Measurements from ENCODE around the gene CFAP210.
A peak's percentile ranks its signal among the peaks of the same experiment; 100 is the strongest.

CFAP210 gene, protein sequence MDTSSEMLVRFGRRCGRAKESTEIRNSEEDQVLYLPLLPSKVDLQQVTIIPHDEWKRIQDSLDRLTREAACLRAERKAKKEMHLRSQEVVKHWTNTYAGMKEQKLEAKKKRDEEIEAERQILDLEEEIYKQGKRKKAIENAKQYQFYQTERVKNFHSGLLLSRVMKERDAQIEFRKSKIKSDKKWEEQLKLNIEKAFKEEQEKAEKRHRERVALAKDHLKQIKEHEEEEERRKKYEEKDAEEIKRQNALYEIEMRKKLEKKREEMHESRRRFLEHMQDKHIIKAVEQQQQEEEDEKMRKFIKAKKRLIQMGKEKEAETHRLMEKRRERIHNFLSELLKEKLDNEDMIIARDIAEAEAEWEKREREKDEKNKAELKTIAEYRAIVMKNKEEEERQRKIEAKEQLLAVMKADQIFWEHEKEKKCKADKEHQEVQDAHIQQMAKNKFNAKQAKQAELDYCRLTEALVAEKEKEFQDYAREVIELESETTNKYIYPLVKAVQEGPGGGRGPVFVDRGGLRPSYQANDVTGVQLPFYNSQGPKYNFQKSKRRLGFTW

DNA sequence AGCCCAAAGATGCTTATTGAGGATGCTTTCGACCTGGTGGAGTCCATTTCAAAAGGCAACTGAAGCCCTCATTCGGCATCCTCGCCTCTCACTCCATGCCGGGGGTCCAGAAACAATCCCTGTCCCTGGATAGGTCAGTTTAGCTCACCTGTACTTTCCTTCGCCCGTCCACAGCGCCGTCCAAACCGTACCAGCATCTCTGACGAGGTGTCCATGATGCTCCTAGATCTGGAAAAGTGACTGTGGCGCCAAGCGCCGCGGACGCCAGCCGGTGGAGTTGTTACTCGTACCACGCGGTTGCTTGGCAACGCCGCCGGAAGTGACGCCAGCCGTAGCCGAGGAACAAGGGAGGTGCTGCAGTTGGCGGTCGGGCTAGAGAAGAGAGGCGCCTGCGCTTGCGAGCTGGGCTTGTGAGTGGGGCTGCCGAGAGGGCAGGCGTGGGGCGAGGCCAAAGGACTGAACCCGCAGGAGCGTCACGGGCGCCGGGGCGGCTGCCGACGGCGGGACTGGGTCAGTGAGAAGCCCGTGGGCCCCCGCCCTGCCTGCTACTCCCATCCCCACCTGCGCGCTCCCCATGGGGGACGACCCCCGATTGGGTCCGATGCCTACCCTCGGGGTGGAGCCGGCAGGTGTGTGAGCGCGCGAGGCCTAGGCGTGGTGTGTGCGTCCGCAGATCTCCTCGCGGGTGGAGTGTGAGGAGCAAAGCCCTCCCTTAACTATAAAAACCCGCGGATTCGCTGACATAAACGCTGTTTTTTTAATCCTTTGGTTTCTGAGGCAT lies at the start of gene CFAP210, which contains the start of gene PHOSPHO2:
Gene CFAP210, minus strand, starts transcription at position 293 of the 781 bp plus-strand sequence. Its CDS starts 78 bp downstream, at position 215.
Gene PHOSPHO2, plus strand, starts transcription at position 357 of the 781 bp plus-strand sequence. CDS start 6,503 bp downstream, outside the sequence.
- peak; percentile 99 for DNase-seq (ENCODE audit: low spot score)

DNA sequence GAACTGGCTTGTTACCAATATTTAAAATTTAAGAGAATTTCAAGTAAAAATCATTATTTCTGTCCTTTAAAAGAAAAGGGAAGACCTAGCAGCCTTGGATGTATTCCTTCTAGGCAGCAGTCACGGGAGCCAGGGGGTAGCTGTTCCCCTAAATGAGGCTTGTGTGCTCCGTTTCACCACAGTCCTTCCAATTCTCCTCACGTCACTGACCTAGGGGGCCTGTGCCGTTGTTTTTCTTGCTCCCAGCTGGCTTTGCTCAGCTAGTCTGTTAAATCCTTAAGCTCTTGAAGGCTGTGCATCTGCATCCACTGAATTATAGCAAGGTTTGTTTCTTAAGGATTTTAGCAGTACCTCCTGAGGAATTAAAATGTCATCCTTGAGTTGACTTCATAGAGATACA lies 49.3 kb upstream of the CFAP210 start:
- DNase-seq (ENCODE audit: low spot score), result no peak

DNA sequence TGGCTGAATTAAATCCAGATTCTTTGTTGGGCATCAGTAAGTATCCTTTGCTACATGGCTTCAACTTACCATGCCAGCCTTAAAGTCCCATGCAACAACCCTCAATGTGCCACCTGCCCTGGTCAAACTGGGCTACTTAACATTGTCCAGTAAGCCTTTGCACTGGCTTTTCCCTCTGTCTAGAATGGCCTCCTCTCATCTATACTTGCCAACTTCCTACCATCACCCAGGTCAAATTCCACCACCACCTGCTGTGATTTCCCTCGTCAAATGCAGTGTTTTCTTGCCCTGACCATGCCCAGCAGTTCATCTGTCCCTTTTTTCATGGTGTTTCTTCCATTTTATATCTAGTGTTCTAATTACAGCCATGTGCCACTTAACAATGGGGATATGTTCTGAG lies 45.1 kb upstream of the CFAP210 start:
- DNase-seq (ENCODE audit: low spot score), result no peak

DNA sequence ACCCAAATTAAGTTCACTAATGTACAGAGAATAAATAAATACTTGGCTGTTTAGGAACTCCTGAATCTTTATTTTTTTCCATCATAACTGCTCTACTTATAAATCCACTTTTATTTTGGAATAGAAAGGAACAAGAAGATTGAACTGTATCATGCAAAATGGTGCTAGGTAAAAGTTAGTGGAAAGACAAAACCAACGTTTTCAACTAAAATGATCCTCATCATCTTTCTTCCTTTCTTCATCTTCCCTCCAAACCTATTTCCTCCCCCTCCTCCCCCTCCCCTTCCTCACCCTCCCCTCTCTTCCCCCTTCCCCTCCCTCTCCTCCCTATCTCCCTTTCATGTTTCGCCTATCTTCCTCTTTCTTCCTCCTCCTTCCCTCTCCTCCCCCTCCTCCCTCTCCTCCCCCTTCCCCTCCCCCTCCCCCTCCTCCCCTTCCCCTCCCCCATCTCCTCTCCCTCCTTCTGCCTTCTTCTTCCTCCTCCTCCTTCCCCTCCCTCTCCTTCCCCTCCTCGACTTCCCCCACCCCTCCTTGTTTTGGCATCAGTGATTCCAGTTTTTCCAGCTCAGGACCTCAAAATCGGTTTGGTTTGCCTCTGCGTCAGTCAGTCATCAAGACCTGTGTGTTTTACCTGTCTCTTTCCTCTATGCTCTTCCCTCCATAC lies 44.5 kb upstream of the CFAP210 start:
- DNase-seq (ENCODE audit: low spot score), result no peak

DNA sequence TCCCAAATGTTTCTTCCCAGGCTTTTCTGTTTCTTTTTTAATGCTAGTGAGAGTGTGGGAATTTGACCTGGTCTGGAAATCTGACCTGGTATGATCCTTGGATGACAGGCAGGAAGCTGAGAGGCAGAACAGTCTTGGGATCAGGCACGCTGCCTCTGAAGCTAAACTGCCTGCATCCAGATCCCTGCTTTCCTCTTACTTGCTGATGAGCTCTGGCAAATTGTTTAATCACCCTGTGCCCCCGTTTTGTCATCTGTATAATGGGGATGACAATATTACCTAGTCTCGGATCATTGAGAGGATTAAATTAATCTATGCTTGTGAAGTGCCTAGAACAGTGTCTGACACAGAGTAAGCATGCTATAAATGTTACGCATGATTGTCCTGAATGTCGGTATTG lies 42.7 kb upstream of the CFAP210 start:
- DNase-seq (ENCODE audit: low spot score), result no peak

DNA sequence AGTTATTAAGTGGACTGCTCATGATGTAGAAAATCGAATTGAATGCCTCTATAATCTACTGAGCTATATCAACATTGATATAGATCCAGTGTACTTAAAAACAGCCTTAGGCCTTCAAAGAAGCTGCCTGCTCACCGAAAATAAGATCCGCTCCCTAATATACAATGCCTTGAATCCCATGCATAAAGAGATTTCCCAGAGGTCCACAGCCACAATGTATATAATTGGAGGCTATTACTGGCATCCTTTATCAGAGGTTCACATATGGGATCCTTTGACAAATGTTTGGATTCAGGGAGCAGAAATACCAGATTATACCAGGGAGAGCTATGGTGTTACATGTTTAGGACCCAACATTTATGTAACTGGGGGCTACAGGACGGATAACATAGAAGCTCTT lies 41.4 kb upstream of the CFAP210 start:
- DNase-seq (ENCODE audit: low spot score), result no peak

DNA sequence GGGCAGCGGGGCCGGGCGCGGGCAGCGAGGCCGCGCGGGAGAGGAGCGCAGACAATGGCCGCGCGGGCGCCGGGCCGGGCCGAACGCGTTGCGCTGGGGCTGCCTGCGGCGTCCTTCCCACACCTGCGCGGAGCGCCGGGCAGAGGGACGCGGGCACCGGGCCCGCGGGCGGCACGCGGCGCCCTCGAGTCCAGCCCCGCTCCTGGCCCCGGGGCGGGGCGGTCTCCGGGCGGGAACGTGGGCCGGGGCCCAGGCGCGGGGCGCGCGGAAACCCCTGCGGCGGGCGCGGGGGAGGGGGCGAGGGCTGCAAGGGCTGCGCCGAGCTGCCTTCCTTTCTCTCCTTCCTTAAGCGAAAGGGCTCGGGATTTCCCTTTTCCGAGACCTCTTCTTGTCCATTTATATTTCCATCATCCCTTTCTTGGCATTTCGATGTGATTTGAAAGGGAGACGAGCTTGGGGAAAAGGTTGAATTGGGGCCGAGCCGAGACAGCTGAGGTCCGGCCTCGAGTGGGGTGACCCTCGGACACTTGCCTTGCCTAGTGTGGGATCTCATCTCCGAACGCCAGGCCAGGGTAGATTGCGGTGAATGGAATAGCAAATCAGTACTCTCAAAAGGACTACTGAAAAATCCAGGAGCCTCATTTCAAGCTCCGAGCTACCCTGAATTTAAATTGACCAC lies 40.1 kb upstream of the CFAP210 start:
- no peak for DNase-seq (ENCODE audit: low spot score)

DNA sequence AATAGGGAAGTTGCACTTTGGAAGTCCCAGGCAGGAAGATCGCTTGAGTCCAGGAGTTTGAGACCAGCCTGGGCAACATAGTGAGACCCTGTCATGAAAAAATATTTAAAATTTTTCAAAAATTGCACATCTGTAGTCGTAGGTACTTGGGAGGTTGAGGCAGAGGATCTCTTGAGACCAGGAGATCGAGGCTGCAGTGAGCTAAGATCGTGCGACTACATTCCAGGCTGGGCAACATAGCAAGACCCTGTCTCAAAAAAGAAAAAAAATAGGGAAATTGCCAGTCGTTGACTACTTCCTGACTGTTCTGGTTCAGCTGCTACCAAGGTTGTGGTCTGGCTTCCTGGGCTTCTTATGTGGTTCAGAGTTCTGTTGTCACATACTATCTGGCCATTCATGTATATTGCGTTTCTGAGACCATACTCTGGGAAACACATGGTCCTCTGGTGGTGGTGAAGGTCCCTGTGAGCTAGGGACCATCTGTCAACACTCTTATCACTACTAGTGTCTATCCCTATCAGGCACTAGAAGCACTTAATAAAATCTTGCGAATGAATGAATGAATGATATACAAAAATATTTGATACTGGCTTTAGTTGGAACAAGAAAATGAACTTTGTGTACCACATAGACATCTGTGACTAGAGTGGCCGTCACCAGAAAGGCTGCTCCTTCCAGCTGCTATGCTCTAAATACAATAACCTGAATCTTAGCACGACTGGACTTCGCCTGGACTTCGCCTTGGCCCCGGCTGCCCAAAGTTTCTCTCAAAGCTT lies 38.6 kb upstream of the CFAP210 start:
- peak; percentile 5 for DNase-seq (ENCODE audit: low spot score)

DNA sequence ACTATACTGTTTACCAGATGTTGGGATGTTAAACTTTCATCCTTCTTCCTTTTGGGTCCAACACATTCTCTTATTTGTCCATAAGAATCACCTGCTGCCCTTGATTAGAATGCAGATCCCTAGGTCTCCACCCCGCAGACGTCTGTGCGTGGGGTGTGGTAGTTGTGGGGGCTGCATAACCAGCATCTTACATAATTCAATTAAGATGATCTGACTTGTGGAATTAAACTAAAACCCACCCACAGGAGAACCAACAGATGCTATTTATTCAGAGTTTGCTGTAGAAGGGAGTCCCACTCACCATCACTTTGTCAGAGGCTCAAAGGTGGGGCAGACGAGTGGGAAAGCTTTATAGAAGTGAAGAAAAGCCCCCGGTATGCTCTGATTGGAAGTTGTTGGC lies 37.9 kb upstream of the CFAP210 start:
- no peak for DNase-seq (ENCODE audit: low spot score)

DNA sequence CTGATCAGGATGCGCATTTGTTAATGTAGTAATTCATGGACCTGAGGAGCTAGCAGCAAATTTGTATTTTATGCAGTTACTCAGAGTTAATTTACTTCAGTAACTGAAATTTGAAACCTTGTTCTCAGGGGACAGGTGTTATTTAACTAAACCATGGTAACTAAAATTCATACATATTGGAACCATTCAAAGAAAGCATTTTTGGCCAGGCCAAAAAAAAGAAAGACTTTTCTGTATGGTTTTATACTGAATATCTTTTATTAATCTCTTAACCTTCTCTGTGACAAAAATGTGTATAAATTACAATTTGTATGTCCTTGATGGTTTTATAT lies 35.0 kb upstream of the CFAP210 start:
- no peak for DNase-seq (ENCODE audit: low spot score)

DNA sequence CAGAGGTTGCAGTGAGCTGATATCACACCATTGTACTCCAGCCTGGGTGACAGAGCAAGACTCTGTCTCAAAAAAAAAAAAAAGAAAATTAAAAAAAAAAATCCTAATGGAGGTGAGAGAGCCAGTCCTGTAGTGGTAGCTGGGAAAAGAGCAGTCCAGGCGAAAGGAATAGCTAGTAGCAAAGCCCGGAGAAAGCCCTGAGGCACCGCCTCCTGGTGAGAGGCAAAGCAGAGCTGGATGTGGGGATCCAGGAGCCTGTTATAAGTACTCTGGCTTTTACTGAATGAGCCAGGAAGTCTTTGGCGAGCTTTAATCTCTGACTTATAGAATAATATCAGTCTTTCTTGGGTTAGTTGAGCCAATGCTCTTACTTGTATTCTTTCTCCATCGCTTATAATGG lies 32.9 kb upstream of the CFAP210 start:
- no peak for DNase-seq (ENCODE audit: low spot score)

DNA sequence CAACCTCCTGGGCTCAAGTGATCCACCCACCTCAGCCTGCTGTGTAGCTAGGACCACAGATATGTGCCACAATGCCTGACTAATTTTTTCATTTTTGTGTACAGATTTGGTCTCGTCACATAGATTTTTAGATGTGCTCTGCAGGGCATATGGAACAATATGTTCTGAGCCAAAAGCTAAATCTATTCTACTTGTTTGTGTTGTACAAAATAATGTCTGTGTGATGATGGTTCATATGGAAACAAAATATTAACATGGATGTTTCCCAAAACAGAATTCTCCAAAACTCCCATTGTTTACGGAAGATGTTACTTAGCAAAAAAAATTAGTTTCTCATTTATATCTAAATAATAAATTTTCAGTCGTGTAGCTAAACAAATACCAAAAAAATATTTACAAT lies 26.8 kb upstream of the CFAP210 start:
- no peak for DNase-seq (ENCODE audit: low spot score)

DNA sequence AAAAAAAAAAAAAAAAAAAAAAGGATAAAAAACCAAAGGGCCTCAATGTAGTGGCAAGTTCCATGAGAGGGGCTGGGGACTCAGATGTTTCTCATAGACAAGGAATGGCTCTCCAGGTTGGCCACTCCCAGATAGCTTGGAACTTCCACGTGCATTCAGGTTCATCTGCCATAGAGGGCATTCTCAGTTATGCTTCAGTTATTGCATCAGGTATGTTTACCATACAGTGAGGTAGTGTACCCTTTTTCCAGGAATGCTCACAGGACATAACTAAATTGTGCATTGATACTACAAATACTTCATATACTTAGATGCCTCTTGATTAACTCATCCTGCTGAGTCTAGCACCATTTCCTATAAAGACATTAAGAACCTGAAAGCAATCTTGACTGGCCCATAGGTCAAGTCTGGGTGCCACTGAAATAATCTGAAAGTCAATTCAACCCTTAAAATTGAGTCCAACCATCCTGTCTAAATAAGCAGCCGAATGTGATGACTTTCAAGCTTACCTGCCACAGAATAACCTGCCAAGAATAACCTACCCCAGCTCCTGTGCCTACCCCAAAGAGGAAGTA lies 24.8 kb upstream of the CFAP210 start:
- DNase-seq (ENCODE audit: low spot score), result no peak

DNA sequence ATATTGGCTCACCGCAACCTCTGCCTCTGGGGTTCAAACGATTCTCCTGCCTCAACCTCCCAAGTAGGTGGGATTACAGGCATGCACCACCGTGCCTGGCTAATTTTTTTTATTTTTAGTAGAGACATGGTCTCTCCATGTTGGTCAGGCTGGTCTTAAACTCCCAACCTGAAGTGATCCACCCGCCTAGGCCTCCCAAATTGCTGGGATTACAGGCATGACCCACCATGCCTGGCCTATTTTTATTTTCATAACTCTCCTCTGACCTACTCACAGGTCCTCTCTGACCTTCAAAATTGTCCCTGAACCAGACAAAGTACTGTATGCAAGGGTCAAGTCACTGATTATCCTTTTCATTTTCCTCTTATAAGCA lies 23.5 kb upstream of the CFAP210 start:
- no peak for DNase-seq (ENCODE audit: low spot score)

DNA sequence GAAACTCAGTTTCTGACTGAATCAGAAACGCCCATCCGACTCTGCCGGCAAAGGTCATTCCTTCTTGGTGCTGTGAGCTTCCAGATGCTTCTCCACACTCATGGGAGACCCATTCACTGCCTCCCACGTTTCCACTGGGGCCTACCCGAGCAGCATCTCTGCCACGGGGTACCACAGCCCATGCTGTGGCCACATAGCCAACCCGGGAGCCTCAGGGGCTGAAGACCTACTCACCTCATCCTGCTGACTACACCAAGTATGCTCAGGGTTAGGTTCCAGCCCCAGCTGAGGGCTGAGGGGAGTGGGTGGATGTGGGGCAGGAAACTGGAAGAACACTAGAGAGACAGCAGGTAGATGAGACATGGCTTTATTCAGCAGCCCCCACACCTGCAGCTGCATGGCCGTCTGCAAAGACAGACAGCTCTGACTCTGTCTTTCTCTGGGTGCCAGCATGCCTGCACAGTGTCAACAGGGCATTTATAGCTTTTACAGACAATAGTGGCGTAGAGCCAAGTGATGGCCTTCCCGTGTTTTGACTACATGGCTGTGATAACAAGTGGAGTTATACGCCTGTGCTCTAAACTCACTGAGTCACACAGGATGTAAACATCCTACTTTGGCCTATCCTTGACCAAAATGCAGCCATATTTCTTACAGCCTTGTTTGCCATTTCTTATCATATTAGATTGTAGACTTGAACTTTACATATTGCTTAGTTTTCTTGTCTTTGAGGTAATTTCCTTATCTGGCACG lies 22.9 kb upstream of the CFAP210 start:
- DNase-seq (ENCODE audit: low spot score), result no peak

DNA sequence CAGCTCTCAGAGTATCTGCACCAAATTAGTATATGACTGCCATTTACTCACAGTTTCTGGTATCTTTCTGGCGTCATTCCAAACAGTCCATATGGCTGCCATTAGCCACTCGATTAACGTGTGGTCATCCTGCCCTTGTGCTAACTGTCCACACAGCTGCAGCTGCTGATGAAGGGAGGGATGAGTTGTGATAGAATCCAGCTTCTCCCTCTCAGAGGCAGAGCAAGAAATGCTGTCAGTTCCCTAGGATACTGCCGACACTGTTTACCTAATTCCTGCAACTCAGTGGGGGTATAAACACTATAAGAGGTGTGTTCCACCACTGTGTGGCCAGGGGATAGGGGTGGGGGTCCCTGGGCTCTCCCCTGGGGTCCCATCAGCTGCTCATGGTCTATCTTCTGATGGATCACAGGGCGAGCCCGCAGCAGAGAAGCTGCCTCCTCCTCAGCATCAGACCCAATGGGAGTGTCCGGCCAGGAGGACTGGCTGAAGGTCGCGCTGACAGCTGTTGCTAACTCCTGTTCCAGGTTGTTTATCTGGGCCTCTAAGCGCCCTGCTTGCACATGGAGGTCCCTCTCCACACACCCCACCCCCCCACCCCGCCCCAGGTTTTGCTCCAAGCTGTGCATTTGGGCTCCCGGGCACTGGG lies 22.2 kb upstream of the CFAP210 start:
- DNase-seq (ENCODE audit: low spot score), result no peak

DNA sequence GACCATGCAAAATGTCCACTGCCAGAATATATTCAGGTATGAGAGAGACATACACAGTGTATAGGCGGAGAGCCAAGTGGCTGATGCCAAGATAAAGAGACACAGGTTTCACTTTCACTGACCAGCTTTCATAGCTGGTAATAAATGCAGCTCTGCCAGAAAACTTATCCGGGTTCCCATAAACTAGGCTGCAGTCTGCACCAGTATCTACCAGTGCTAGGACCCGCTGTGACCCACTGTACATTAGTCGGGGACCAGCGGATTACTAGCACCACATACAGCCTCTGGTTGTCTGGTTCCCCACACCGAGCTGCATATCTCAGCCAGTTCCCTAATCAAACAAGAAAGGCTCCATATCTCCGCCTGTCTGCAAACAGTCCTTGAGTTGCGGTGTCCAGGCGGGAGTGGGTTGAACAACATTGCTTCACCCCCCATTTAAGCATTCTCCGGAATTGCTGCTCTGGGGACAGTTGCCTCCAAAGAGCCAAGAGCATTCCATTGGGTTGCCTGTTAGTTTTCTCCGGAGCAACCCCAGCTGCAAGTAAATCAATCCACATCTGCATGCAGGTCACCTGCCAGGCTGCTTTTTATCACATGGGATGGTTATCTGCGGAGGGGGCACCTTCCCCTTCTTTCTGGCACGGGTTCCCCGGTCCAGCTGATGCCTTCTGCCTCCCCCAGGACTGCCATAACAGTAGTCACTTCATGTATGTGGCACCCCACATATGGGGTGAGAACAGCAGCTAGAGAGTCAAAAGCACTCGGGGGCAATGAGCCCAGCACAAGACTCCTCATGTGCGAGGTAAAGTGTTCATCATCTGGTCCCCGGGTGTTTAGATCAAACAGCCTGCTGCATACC lies 21.4 kb upstream of the CFAP210 start:
- no peak for DNase-seq (ENCODE audit: low spot score)

DNA sequence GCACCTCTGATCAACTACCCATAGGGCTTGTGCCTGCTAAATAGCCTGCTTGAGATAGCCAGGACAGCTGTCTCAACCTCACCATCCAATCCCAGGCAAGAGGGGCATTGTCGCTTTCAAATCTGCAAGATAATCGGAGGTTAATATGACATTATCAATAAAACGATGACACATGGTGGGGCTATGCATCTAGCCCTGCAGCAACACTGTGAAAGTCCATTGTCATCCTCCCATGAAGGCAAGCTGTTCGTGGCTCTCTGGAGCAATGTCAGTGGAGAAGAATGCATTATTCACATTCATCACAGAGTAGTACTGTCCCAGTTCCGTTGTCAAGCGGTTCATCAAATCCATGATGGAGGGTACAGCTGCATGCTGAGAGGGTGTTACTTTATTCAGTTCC lies 20.5 kb upstream of the CFAP210 start:
- no peak for DNase-seq (ENCODE audit: low spot score)

DNA sequence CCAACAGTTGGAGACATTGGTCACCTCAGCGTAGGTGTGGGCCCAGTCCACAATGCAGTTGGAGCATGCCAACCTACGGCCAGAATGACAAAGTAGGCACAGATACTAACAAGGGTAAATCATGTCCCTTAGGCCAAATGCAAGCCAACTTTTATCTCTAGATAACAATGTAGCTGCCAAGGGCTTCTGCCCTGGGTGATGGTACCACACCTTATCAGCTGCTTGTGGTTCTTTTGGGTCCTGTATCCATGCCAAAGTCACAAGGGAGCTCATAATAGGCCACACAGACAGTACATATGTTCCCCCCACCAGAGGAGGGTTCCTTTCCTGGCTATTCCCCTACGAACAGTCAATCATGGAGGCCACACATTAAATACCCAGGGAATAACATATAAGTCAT lies 19.1 kb upstream of the CFAP210 start:
- no peak for DNase-seq (ENCODE audit: low spot score)
